HG03175 (cell line): ENCODE measurements around the gene TTYH2.

Experiments
- ATAC-seq: cut with Tn5 transposase; IDR thresholded peaks from one replicate; pipeline ENCODE4 v1.9.1; 2021; ENCODE audit warnings: mild to moderate bottlenecking, moderate library complexity; ENCODE audit not compliant: unreplicated experiment

TTYH2 gene

DNA sequence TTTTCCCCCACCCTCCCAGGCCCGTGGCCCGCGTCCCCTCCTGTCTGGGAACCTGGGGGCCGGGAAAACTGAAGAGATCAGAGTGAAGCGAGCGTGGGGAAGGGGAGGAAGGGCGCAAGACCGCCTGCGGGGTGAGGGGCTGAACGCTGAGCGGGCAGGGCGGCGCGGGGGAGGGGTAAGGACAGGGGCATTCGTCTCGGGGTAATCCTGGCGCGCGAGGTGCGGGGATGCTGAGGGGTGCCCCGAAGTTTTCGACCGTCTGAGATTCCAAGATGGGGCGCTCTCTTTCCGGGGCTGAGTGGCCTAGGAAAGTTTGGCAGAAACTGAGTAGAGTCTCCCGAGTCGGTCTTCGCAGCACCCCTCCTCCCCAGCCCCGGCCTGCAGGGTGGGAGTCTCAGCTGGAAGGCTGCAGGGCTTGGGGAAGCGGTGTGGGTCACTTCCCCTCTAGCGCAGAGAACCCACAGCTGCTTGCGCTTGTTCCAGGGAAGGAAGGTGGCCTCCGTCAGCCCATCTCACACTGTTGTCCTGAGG is 555 bp downstream of the TTYH2 start:
- no peak for ATAC-seq

DNA sequence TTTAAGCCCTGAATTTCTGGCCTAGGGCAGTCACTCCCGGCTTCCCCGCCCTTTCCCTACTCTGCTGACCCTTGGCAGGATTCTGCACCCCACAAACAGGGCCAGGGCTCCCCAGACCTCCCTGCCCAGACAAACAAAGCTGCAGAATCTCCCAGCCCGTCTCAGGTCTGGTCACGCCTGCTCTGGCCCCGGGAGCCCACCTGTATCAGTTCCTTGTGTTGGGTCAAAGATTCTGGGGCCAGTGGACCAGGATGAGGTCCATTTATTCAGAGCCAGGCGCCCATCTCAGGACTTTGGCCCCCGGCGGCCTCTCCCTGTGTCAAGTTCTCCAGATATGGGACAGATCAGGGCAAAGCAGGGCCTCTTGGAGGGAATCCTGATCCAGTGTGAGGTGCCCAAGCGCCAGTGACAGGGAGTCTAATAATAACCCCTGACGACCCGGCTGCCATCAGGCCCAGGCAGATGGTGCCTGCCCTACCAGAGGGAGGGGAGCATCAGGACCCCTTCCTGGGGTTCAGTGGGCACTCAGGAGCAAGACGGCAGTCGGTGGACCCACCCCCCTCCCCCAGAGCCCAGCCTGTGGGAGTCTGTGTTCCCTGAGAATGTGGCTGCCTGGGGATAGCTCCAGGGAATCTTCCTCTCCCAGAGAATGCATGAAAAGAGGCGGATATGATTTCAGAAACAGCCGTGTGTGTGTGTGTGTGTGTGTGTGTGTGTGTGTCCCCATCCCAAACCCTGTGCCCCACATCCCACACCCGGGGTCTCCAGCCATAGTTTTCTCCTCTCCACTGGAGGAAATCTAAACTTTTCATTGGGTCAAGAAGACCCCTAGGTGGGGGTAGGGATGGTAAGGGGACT is 1.3 kb downstream of the TTYH2 start:
- ATAC-seq: no peak

DNA sequence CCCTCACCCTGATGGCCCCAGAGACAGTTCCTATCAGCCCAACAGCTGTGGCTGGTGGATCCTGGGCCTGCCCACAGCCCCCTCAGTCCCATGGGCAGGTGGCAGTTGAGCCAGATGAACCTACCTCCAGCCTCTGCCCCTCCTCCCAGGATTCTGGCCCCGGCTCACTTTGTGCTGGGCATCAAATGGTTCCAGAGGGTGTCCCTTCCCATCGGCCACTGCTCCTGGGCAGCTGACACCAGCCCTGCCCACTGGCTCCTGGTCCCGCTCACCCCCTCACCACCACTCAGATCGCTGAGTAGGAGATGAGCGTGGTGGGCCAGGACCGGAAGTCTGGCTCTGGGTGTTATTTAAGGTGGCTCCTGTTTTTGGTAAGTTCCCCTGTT is 2.0 kb downstream of the TTYH2 start:
- ATAC-seq: no peak

DNA sequence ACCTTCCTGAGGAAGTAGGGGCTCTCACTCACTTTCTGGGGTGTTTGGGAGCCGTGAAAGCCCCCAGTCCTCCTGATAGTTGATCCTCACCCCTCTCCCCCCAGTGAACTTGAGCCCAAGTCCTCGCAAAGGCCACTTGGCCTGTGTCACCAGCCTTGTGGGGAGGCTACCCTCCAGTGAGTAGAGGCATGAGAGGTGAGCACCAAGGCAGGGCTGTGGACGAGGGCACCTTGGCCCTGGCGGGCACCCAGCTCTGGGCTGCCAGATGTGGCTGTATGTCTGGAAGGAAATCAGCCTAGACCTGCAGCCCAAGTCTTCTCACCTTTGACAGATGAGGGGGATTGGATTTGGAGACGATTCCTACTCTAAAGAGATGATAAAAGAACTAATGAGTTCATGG is 3.1 kb downstream of the TTYH2 start:
- ATAC-seq: no peak

DNA sequence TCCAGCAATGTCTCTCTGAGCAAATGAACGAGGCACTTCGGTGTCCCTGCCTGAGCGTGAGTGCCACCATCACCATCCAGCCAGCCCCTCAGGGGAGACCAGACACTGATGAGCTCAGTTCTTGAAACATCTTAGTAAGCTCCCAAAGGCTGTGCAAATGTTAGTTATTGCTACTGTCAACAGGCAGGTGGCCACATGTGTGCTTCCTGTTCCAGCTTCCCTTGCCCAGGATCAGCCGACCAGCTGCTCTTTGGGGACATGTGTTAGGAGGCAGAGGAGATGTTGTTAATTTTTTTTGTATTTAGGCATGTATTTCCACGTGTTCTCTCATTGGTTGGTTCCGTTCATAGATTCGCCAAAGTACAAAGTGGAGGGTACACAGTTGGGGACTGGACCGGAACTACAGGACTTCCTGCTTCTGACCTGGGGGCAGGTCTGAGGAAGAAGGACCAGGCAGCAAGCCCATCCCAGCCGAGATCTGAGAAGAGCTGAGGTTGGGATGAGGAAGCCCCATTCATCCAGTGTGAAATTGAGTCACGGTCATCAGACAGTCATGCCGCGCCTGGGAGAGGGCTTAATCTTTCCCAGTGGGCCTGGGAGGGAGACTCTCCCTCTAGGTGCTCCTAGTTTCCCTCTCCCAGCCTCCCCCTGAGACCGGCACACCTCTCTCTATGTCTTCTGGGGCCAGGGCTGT is 3.8 kb downstream of the TTYH2 start:
- no peak for ATAC-seq

DNA sequence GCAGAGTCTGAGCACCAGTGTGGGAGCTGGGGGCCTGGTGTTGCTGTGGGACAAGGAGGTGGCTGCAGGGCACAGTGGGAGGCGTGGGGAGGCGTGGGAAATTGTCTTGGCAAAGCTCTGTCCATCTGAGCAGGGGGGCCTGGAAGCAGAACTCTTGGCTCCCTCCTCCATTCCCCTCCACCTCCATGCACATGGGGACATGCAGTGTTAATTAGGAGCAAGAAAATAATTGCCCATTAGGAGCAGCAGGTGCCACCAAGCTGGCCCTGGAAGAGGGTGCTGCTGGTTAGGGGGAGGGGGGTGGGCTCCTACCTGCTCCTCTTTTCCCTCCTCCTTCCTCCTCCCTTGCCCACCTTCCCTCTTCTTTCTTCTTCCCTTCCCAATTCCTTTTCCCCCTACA is 4.5 kb downstream of the TTYH2 start:
- no peak for ATAC-seq

DNA sequence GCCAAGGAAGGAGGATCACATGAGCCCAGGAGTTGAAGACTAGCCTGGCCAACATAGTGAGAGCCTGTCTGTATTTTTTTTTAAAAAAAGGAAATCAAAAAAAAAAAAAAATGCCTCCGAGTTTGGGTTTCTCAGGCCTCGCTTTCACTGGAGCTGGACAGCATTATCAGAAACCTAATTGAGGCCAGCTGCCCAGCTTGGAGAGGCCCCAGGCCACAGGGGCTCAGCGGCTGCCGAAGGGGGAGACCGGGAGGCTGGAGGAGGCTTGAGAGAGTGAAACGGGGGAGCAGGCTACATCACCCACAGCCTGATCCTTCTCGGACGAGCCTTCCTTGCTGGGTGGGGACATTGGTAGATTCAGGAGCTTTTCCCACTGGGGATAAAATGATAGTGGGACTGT is 5.1 kb downstream of the TTYH2 start:
- ATAC-seq: no peak

DNA sequence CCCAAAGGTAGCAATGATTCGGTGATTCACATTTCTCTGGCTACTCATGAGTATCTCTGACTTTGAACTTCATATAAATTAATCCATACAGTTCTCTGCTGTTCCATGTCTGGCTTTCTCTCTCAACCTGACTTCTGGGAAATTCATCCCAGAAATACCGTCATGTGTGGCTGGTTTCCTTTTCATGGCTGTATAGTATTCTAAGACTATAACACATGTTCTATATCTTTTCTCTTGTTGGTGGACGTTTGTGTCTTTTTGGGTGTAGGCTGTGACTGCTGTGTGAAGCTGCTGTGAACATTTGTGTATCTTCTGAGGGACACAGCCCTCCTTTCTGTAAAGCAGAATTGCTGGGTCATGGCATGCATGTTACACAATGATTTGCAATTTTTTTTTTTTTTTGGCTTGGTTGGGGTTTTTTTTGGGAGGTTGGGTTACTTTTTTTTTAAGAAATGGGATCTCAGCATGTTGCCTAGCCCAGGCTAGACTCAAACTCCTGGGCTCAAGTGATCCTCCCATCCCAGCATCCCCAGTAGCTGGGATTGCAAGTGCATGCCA is 6.3 kb downstream of the TTYH2 start:
- no peak for ATAC-seq

DNA sequence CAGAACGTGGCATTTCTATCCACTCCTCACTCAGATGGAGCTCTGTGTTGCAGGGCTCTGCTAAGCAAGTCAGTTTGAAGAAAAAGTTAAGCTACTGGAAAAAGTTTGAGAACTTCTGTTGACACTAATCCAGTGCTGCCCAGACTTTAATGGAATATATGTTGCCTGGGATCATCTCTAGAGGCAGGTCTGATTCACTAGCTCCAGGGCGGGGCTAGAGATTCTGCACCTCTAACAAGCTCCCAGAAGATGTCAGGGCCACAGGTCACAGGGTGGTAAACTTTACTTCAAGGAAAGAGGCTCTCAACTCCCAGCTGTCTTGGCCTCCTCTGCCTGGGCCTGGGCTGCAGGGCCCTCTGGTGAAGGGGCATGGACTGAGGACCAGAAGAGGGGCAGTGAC is 6.8 kb downstream of the TTYH2 start:
- no peak for ATAC-seq

DNA sequence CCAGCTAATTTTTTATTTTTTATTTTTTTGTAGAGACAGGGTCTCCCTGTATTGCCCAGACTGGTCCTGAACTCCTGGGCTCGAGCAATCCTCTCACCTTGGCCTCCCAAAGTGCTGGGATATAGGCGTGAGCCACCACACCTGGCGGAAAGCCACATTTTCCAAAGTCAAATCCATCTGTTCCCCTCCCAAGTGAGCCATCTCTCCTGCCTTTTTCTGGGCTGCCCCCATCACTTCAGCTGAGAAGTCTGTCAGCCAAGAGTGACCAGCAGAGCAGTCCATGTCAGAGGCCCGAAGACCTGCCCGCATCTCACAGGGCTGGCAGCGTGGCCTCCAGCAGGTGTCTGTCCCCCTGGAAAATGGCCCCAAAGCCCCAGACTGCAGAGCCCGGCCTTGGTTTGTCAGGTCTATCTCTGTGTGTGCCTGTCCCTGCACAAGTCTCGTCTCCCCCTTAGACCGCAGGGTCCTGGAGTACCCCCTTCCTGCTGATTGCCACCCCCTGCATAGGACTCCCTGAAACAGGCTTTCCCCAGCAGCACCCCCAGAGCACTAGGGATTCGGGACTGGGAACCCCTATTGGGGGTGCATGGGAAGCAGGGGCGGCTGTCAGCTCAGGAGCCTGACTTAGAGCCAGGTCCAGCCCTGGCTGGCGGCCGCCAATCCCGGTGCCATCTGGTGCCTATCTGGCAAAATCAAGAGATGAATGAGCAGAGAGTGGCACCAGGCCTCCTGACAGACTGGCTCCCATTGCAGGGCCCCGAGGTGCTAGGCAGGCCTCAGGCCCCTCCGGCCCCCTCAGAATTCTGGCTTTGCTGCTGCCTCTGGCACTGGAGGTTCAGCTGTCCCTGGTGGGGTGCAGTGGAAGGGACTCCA is 7.8 kb downstream of the TTYH2 start:
- ATAC-seq: no peak

DNA sequence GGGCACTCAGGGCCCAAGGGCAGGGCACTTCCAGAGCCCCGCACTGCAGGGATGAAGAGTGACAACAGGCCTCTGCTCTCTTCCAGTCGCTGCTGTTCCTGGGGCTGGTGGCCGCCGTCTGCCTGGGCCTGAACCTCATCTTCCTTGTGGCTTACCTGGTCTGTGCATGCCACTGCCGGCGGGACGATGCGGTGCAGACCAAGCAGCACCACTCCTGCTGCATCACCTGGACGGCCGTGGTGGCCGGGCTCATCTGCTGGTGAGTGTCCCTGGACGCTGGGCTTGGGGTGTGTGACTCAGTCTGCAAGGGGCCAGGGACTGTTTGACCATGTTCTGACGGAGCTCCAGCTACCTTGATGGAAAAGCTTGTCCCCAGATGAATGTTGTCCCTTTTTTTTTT is 9.0 kb downstream of the TTYH2 start:
- no peak for ATAC-seq

DNA sequence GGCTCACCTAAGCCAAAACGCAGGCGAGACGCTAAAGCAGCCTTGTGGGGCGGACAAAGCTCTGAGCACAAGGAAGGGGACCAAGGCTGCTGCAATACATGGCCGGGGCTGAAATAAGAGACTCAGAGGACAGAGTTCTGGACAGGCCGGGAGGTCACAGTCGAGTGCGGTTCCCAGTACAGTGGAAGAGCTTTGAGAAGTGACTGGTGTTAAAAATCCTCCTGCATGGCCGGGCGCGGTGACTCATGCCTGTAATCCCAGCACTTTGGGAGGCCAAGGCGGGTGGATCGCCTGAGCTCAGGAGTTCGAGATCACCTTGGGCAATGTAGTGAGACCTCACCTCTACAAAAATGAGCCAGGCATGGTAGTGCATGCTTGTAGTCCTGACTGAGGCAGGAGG is 10.5 kb downstream of the TTYH2 start:
- ATAC-seq: no peak

DNA sequence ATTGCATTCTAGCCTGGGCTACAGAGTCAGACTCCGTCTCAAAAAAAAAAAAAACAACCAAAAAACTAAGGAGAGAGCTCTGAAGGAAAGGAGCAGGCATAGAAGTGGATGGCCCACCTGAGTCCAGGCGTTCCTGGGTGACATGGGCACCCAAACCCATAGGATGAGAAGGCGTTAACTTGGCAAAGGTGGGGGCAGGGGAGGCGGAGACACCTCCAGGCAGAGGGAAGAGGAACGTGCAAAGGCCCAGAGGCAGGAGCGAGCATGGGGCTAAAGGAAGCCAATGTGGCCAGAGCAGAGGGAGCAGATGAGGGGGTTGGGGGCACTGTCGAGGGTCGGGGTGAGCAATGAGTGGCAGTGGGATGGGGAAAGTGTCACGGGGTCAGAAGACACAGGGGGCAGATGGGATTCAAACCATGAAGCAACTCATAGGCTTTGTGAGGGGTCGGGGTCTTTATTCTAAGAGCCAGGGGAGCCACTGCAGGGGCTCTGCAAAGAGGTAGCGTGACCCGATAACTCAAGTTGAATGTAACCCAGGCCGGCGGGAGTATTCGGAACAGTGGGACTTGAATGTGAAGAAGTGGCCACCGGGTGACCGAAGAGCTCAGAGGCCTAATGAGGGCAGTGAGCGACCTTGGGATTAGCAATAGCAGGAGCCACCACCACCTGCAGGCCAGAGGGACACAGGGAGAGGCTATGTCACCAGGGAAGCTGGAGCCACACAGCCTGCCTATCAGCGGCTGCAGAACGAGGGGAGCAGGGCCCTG is 11.8 kb downstream of the TTYH2 start:
- no peak for ATAC-seq

DNA sequence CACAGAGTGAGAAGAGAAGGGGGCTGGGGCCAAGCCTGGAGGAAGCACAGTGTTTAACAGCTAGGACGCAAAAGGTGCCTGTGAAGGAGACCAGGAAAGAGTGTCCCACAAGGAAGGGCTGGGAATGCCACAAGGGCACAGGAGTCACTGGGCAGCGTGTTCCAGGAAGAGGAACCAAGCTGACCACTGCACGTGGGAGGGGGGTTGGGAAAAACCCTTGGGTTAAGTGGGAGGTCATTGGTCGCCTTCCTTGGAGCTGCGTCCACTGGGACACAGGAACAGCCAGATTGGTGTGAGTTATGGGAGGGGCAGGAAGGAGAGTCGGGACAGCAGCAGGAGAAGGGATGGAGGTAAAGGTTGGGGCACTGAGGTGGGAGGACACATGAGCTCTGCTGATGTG is 12.9 kb downstream of the TTYH2 start:
- ATAC-seq: no peak

DNA sequence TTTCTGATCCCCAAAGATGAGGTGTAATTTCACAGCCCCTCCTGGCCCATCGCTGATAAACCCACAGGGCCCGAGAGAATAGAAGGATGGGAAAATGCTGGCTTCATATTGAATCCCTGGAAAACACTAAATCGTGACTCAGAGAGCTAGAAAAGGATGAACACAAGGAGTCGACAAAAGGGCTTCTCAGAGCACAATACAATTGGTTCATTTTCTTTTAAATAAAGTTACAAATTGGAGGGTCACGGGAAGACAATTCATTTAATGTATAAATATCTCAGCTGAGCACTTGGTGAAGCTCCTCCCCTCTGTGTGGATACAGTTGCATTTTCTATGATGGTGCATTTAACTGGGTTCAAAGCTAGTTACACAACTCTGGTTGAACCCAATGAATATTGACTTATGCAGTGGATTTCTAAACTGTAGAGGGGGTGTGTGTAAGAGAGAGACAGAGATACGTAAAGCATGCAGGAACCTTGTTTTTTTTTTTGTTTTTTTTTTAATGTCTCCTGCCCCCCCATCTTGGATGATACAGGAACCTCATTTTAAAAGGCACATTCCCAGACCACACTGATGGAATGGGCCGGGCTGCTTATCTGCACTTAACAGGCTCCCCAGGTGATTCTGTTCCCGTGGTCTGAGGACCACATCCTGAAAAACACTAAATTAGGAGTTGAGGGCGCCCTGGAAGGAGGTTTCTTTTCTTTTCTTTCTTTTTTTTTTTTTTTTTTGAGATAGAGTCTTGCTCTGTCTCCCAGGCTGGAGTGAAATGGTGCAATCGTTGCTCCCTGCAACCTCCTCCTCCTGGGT is 14.1 kb downstream of the TTYH2 start:
- no peak for ATAC-seq

DNA sequence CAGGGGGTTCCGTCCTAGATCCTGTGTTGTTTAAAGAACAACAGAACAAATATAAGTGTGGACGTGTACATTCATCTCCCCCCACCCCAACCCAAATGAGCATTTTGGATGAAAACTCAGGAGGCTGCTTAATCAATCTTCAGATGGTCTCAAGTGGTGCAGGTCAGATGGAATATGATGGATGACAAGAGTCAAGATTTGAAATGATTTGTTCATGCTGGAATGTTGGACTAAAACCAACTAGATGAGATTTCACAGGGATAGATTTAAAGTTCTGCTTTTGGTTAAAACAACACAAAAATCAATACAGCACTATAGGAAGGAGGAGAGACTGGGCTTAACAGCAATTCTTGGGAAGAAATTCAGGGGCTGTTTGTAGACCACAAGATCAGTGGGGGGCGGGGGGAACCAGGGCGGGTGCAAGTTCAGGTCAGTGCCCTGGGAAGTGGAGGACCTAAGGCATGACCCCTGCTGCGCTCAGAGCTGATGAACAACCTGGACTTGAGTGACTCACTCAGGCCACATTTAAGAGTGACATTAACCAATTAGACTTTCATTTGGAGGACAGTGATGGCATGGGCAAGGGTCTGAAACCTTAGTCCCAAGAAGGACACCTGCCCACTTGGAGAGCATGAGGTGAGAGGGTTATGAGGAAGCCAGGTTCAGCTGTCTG is 15.1 kb downstream of the TTYH2 start:
- no peak for ATAC-seq

DNA sequence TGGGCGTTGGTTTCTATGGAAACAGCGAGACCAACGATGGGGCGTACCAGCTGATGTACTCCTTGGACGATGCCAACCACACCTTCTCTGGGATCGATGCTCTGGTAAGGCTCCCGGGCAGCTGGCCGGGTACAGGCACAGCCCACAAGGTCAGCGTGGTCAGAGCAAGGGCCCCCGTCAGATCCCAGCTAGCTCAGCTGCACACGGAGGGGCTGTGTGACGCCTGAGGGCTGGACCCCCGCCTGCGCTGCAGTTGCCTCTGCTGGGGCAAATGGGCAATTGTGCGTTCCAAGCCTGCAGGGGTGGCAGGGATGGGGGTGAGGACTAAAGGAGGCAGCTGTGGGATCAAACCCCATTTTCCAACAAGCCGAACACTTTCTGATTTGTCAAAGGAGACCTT is 17.5 kb downstream of the TTYH2 start:
- no peak for ATAC-seq

DNA sequence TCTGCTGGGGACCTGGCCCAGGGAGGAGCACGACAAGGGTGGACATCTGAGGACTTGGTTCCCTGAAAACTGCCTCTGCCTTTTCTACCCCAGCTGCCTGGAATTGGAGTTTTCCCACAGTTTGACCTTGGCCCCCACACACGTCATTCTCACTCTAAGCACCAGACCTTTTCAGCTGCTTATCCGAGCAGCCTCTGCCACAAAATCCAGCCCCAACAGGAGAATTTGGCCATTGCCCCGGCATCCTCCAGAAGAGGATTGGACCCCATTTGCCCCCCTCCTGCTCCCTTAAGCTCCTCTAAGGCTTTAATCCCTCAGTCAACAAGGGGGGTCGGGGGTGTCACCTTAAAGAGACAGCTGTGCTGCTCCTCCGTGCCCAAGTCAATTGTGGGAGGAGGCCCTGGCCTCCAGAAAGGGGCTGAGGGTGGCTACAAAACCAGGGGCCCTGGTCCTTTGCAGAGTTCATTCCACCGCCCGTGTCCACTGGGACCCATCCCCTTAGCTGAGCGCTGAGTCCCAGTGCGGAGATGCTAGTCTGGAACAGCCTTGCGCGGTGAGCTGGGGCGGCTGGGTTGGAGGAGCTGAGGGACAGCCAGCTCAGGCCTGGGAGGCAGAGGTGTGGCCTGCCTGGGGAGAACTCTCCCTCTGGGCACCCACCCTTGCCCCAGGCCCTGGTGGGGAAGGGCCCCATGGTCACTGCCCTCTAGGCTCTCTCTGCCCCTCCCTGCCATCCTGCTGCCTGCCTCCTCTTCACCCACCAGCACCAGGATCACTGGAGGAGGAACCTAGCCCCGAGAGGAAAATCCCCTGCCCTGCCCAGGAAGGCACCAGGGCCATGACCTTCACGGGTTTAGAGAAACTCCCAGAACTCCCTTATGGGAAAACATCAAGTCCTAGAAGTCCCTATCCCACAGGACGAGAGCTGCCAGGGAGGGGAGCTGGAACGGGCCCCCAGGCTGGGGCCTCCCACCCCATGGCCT is 18.8 kb downstream of the TTYH2 start:
- ATAC-seq: no peak
